Thoracic aorta (tissue), 2 donors: ENCODE data around the gene SERPINA10. TPM values are rescaled to one million over a fixed set of nuclear protein-coding genes. Genes with fewer than 3 reads are reported as not detected.

Experiments
- ATAC-seq: fragments of 150-250 bp; one replicate; pipeline ENCODE4 v1.8.0; 2017; ENCODE audit warnings: low read depth; ENCODE audit not compliant: insufficient number of reproducible peaks, low FRiP score
- DNase-seq: peaks from one replicate; pipeline ENCODE4 v3.0.0-alpha.2; 2020; ENCODE audit warnings: low spot score
- H3K27ac ChIP-seq, 2 donors: fragments of 200-600 bp; sonication (generic); 1 replicate in 1 of 2; 2 replicates in 1 of 2; pipeline ENCODE4 v1.5.1; 2016; ENCODE audit warnings: mild to moderate bottlenecking in 2 of 2, moderate library complexity in 2 of 2
- H3K27me3 ChIP-seq: fragments of 200-600 bp; sonication (generic); replicated peaks from 2 replicates; pipeline ENCODE4 v1.6.0; 2016; ENCODE audit warnings: mild to moderate bottlenecking; ENCODE audit not compliant: insufficient read depth
- H3K36me3 ChIP-seq: fragments of 200-600 bp; sonication (generic); one replicate; pipeline ENCODE4 v1.5.1; 2016
- H3K4me1 ChIP-seq, 2 donors: fragments of 200-600 bp; sonication (generic); 1 replicate in 1 of 2; 2 replicates in 1 of 2; pipeline versions ENCODE4 v1.5.1 to v1.6.0; 2016; ENCODE audit warnings: low read depth in 2 of 2, mild to moderate bottlenecking in 1 of 2; ENCODE audit not compliant: control insufficient read depth in 1 of 2
- H3K4me3 ChIP-seq: fragments of 200-600 bp; sonication (generic); 2 replicates; pipeline ENCODE4 v1.5.1; 2016; ENCODE audit warnings: mild to moderate bottlenecking
- H3K9me3 ChIP-seq: fragments of 200-600 bp; sonication (generic); 2 replicates; pipeline ENCODE4 v1.5.1; 2016
- CTCF ChIP-seq: fragments of 200-600 bp; sonication (generic); IDR thresholded peaks from one replicate; pipeline ENCODE4 v1.5.1; 2019; ENCODE audit warnings: antibody characterized with exemption
- total RNA-seq, 2 donors: library from RNA; depleted of rRNA; stranded (reverse); fragments of >200 nt; gene quantifications; one replicate each; pipeline versions ENCODE4 v1.1.0 to v1.2.3, GENCODE V29; 2016

The SERPINA10 gene
- total RNA-seq, 2 donors from 2014 or later, result 0.28 TPM; not detected in 1

DNA sequence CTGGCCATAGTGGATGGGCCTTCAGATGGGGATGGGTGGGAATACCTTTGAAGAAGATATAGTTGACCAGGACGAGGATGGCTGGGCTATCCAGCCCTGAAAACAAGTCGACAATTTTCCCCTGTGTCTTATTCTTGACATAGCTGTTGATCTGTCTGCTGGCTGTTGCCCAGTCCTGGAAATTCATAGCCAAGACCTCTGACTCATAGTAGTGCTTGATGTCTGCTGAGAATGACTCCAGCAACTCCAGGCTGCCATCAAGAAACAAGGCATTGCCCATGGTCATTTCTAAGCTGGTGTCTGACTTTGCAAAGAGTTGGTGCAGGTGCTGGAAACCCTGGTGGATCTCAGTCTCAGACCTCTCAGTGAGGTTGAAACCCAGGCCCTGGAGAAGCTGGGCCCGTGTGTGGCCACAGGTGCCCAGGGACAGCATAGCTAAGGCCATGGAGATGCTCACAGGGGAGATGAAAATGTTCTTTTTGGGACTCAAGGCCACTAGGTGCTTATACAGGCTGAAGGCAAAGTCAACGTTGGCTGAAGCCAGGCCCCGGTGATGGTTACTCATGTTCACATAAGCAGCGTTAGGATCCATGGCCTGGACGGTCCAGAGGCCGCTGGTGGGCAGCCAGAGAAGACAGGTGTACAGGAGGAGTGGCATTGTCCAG, 21.1 kb upstream of the SERPINA10 start:
- no peak overlapping the region for H3K4me3 ChIP-seq
- no peaks in the 10 kb centered on the region for H3K4me1 ChIP-seq
- no peak for TF ChIP-seq CTCF
- no peak for DNase-seq
- no peaks in the 10 kb centered on the region for H3K36me3 ChIP-seq
- H3K27me3 ChIP-seq, result no peaks in the 10 kb centered on the region
- no peak overlapping the region for H3K27ac ChIP-seq
- H3K9me3 ChIP-seq, result no peaks in the 10 kb centered on the region
- no peak for ATAC-seq

DNA sequence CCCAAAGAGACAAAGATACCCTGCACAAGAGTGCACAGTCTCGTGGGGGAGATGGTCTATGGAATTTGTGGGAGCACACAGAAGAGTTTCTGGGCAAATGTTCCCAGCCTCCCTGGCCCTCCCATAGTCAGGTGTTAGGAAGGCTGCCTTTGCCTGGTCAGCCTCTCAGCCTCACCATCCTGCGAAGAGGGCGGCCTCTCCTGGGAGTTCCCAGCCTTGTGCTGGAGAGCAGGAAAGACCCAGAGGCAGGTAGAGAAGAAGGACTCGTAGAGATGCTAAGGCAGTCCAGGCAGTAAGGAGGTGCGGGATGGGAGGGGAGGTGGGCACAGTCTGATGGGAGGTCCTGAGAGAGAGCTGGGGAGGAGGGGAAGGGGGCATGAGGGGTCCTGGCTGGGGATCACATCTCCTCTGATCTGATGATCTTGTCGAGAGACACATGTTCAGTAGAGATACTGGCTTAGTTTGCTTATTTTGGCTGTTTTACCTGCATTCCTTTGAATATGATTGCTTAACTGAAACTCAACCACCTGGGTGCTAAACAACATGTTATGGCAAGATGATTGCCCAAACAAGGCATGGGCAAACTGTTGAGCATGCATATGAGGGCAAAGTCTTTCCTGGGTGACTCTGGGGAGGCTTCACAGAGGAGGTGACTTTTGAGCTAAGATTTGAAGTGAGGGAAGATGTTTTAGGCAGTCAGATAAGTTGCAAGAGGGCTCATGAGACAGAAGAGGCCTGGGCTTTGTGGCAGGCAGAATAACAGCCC, 19.6 kb upstream of the SERPINA10 start:
- TF ChIP-seq CTCF, result no peak
- ATAC-seq (no peak), DNase-seq (no peak)
- Histone ChIP-seq H3K27me3 (no peaks in the 10 kb centered on the region), H3K4me1 (no peaks in the 10 kb centered on the region), H3K9me3 (no peaks in the 10 kb centered on the region), H3K4me3 (no peak overlapping the region), H3K27ac (no peak overlapping the region), H3K36me3 (no peaks in the 10 kb centered on the region)

DNA sequence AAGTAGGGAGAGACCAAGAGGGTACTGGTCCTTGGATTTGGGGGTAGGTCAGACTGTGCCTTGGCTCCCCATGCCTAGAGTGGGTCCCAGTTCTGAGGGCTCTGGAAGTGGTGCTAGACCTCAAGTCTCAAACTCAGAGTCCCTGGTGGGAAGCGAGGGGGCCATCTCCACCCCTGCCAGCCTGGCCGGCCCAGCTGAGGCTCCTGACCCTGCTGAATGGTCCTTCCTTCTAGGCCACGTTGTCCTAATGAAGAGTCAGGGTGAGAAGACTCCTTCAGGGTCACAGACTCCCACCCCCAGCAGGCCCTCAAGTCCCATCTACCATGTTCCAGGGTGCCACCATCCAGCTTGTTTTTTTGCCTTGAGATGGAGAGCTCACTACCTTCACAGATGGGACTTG, 17.2 kb upstream of the SERPINA10 start:
- H3K27me3 ChIP-seq, result no peaks in the 10 kb centered on the region
- no peaks in the 10 kb centered on the region for H3K9me3 ChIP-seq
- H3K4me1 ChIP-seq, result no peaks in the 10 kb centered on the region
- no peak overlapping the region for H3K4me3 ChIP-seq
- no peak overlapping the region for H3K27ac ChIP-seq
- DNase-seq (no peak), ATAC-seq (no peak)
- no peak for TF ChIP-seq CTCF
- no peaks in the 10 kb centered on the region for H3K36me3 ChIP-seq

GRCh38 chr14:94309721-94310120, 16.7 kb upstream of the SERPINA10 start:
- DNase-seq (no peak), ATAC-seq (no peak)
- no peak overlapping the region for H3K4me3 ChIP-seq
- no peak overlapping the region for H3K27ac ChIP-seq
- no peaks in the 10 kb centered on the region for H3K4me1 ChIP-seq
- TF ChIP-seq CTCF, result no peak
- H3K27me3 ChIP-seq, result no peaks in the 10 kb centered on the region
- no peaks in the 10 kb centered on the region for H3K9me3 ChIP-seq
- no peaks in the 10 kb centered on the region for H3K36me3 ChIP-seq

DNA sequence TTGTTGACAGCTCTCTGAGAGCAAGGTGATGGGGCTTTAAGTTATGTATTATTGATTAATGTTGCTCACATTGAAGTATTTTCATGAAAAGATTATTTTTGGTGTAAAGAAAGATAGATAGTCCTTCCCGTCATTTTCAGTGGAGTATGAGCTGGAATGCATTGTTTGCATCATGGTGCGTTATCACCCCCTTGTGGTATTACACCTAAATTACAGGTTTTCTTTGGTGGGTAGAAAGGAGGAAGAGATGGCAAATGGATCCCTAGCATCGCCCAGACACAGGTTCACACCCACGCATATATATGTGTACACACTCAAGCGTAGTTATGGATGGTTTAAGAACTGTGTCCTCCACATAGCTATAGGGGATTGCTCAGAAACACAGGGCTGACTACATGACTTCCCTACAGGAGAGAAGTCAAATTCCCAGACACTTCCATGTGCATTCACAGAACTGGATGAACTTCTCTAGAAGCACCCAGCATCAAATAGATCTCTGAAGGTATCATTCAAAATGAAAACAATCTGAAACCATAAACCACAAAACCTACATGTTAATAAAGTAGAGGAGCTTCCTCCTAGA, 14.4 kb upstream of the SERPINA10 start:
- DNase-seq (no peak), ATAC-seq (no peak)
- H3K9me3 ChIP-seq, result no peaks in the 10 kb centered on the region
- no peak overlapping the region for H3K27ac ChIP-seq
- no peaks in the 10 kb centered on the region for H3K27me3 ChIP-seq
- no peaks in the 10 kb centered on the region for H3K4me1 ChIP-seq
- no peak for TF ChIP-seq CTCF
- H3K36me3 ChIP-seq, result no peaks in the 10 kb centered on the region
- no peak overlapping the region for H3K4me3 ChIP-seq
